Neutrophil (primary cell): ENCODE results near the gene OR10W1.

Experiments used
- H3K27ac ChIP-seq: fragments of 200-600 bp; sonication (generic); 2 replicates; pipeline ENCODE4 v1.5.1; 2016; ENCODE audit warnings: mild to moderate bottlenecking, moderate library complexity
- H3K27me3 ChIP-seq: fragments of 200-600 bp; sonication (generic); 2 replicates; pipeline ENCODE4 v1.6.0; 2016; ENCODE audit warnings: mild to moderate bottlenecking
- H3K36me3 ChIP-seq: fragments of 200-600 bp; sonication (generic); 2 replicates; pipeline ENCODE4 v1.5.1; 2017
- H3K4me1 ChIP-seq, 2 experiments: fragments of 200-600 bp in 1 of 2; sonication (generic) in 1 of 2; 1 replicate in 1 of 2; 2 replicates in 1 of 2; pipeline versions ENCODE4 v1.5.1 to v1.6.1; 2013 to 2016; ENCODE audit warnings: low read depth in 1 of 2, low read length in 1 of 2, mild to moderate bottlenecking in 1 of 2, moderate library complexity in 1 of 2; ENCODE audit not compliant: control insufficient read depth in 1 of 2, insufficient read depth in 1 of 2
- H3K4me3 ChIP-seq, 2 experiments: fragments of 200-600 bp in 1 of 2; sonication (generic) in 1 of 2; 1 replicate in 1 of 2; 2 replicates in 1 of 2; pipeline ENCODE4 v1.5.1; 2013 to 2016; ENCODE audit warnings: low read depth in 1 of 2, low read length in 1 of 2, mild to moderate bottlenecking in 1 of 2, moderate library complexity in 1 of 2
- H3K9me3 ChIP-seq: fragments of 200-600 bp; sonication (generic); 2 replicates; pipeline ENCODE4 v1.5.1; 2016
- TF ChIP-seq, protein P1 (sequence below): fragments of 200-600 bp; sonication (generic); IDR thresholded peaks from 2 replicates; pipeline ENCODE4 v1.5.1; 2016; ENCODE audit warnings: antibody characterized with exemption

OR10W1 gene

DNA sequence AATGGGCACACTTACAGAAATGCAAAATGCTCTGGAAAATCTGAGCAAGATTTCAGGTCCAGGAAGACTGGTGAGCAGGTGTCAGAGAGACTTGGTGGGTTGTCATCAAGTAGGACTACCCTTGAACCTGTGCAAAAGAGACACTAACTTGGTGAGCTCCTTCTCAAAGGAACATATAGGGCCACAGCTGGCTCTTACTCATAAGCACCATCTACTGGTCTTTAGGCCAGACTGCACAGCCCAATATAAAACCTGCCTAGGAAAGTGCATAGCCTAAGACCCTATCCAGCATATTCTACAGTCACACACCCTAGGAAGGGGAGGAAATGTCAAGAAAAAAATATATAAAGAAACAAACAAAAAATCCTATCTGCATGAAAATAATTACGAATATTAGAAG, 18.2 kb upstream of the OR10W1 start:
- Histone ChIP-seq H3K9me3 (no peaks in the 10 kb centered on the region), H3K36me3 (no peaks in the 10 kb centered on the region), H3K4me1 (no peaks in the 10 kb centered on the region), H3K27ac (no peak overlapping the region), H3K4me3 (no peak overlapping the region), H3K27me3 (no peaks in the 10 kb centered on the region)
- TF ChIP-seq, protein P1, sequence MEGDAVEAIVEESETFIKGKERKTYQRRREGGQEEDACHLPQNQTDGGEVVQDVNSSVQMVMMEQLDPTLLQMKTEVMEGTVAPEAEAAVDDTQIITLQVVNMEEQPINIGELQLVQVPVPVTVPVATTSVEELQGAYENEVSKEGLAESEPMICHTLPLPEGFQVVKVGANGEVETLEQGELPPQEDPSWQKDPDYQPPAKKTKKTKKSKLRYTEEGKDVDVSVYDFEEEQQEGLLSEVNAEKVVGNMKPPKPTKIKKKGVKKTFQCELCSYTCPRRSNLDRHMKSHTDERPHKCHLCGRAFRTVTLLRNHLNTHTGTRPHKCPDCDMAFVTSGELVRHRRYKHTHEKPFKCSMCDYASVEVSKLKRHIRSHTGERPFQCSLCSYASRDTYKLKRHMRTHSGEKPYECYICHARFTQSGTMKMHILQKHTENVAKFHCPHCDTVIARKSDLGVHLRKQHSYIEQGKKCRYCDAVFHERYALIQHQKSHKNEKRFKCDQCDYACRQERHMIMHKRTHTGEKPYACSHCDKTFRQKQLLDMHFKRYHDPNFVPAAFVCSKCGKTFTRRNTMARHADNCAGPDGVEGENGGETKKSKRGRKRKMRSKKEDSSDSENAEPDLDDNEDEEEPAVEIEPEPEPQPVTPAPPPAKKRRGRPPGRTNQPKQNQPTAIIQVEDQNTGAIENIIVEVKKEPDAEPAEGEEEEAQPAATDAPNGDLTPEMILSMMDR = no peak

DNA sequence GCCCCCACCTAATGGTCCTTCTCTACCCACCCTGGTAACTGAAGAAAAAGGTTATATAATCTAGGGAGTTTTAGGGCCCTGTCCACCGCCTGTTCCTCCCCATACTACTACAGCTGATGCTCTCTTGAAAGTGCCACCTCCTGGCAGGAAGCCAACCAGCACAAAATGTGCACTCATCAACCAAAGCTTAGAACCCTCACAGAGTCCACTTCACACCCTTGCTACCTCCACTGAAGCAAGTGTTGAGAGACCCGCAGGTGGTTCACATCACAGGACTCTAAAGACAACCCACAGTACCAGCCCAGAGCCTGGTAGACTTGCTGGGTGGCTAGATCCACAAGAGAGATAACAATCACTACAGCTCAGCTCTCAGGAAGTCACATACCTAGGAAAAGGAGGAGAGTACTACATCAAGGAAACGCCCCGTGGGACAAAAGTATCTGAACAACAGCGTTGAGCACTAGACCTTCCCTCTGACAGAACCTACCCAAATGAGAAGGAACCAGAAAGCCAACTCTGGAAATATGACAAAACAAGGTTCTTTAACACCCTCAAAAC, 17.5 kb upstream of the OR10W1 start:
- Histone ChIP-seq H3K36me3 (no peaks in the 10 kb centered on the region), H3K4me3 (no peak overlapping the region), H3K9me3 (no peaks in the 10 kb centered on the region), H3K4me1 (no peaks in the 10 kb centered on the region), H3K27me3 (no peaks in the 10 kb centered on the region), H3K27ac (no peak overlapping the region)
- TF ChIP-seq, protein P1 = no peak

DNA sequence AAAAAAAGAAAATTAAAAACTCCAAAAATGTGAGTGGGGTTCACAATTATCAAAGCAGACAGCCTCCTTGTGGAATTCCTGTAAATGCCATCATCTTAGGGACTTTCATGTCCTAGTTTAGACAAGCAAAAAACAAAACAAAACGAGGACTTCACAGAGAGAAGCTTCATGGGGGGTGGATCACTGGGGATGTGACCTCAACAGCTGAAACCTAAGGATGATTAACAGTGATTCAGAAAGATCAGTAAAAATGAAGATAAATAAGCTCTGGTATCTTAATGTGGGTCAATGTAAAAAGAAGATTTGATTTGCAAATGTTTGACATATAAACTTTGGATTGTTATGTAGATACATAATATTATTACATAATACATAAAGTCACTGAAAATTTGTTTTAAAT, 8.1 kb upstream of the OR10W1 start:
- TF ChIP-seq, protein P1 = no peak
- Histone ChIP-seq H3K27me3 (no peaks in the 10 kb centered on the region), H3K9me3 (no peaks in the 10 kb centered on the region), H3K27ac (no peak overlapping the region), H3K4me3 (no peak overlapping the region), H3K4me1 (no peaks in the 10 kb centered on the region), H3K36me3 (no peaks in the 10 kb centered on the region)

DNA sequence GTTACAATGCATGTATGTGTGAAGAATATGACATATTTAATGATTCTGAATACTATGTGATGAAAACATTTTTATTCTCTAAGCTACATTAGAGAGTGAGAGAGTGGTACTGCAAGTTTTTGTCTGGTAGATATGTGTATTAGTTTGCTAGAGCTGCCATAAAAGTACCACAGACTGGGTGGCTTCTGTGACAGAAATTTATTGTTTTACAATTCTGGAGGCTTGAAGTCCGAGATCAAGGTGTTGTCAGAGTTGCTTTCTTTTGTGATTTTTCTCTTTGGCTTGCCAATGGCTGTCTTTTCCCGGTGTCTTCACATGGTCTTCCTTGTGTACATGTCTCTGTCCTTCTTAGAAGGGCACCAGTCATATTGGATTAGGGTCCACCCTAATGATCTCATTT, 6.9 kb upstream of the OR10W1 start:
- no peak overlapping the region for H3K27ac ChIP-seq
- H3K4me1 ChIP-seq = no peaks in the 10 kb centered on the region
- TF ChIP-seq, protein P1 = no peak
- no peak overlapping the region for H3K4me3 ChIP-seq
- no peaks in the 10 kb centered on the region for H3K9me3 ChIP-seq
- no peaks in the 10 kb centered on the region for H3K27me3 ChIP-seq
- no peaks in the 10 kb centered on the region for H3K36me3 ChIP-seq

DNA sequence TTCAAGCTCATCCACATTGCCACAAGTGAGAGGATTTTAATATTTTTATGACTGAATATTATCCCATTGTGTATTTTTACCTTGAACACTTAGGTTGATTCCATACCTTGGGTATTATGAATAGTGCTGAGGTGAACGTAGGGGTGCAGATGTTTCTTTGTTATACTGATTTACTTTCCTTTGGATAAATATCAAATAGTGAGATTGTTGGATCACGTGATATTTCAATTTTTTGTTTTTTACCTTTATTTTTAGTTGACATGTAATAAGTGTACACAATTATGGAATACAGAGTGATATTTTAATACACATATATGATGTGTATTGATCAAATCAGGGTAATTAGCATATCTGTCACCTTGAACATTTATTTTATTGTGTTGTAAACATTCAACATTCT, 8.1 kb downstream of the OR10W1 start:
- no peak overlapping the region for H3K4me3 ChIP-seq
- no peaks in the 10 kb centered on the region for H3K4me1 ChIP-seq
- H3K9me3 ChIP-seq = no peaks in the 10 kb centered on the region
- no peak overlapping the region for H3K27ac ChIP-seq
- H3K36me3 ChIP-seq = no peaks in the 10 kb centered on the region
- TF ChIP-seq, protein P1 = no peak
- H3K27me3 ChIP-seq = no peaks in the 10 kb centered on the region

DNA sequence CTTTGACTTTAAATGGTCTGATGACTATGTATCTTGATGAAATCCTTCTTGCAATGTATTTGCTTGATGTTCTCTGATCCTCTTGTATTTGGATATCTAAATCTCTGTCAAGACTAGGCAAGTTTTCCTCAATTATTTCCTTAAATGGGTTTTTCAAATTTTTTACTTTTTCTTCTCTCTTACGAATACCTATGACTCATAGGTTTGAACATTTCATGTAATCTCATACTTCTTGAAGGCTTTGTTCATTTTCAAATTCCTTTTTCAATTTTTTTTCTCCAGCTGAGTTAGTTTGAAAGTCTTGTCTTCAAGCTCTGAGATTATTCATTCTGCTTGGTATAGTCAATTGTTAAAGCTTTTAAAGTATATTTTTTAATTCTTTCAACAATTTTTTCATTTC, 13.1 kb downstream of the OR10W1 start:
- no peaks in the 10 kb centered on the region for H3K9me3 ChIP-seq
- TF ChIP-seq, protein P1 = no peak
- H3K36me3 ChIP-seq = no peaks in the 10 kb centered on the region
- H3K4me1 ChIP-seq = no peaks in the 10 kb centered on the region
- H3K4me3 ChIP-seq = no peak overlapping the region
- H3K27me3 ChIP-seq = no peaks in the 10 kb centered on the region
- no peak overlapping the region for H3K27ac ChIP-seq
